Subcutaneous abdominal adipose tissue (tissue), 5 donors: ENCODE measurements around the gene RRP12.
A peak's percentile ranks its signal among the peaks of the same experiment; 100 is the strongest.

ENCODE experiments used
- H3K27ac ChIP-seq: one replicate; pipeline ENCODE4 v1.7.0; 2013; ENCODE audit warnings: low read depth, mild to moderate bottlenecking, inconsistent platforms, low read length, moderate library complexity
- H3K27me3 ChIP-seq, 5 donors: one replicate each; pipeline ENCODE4 v1.7.0; 2013; ENCODE audit warnings: low read length in 5 of 5, inconsistent platforms in 1 of 5; ENCODE audit not compliant: control insufficient read depth in 5 of 5, insufficient read depth in 4 of 5
- H3K36me3 ChIP-seq, 5 donors: one replicate each; pipeline ENCODE4 v1.7.0; 2013; ENCODE audit warnings: low read length in 5 of 5; ENCODE audit not compliant: control insufficient read depth in 5 of 5, insufficient read depth in 5 of 5
- H3K4me1 ChIP-seq, 5 donors: one replicate each; pipeline ENCODE4 v1.7.0; 2013; ENCODE audit warnings: low read length in 5 of 5, mild to moderate bottlenecking in 3 of 5, moderate library complexity in 1 of 5; ENCODE audit not compliant: control insufficient read depth in 5 of 5, insufficient read depth in 5 of 5
- H3K4me3 ChIP-seq, 5 donors: one replicate each; pipeline ENCODE4 v1.7.0; 2013; ENCODE audit warnings: low read length in 5 of 5, low read depth in 1 of 5
- H3K9ac ChIP-seq, 5 donors: one replicate each; pipeline ENCODE4 v1.7.0; 2013; ENCODE audit warnings: low read length in 5 of 5, mild to moderate bottlenecking in 4 of 5, moderate library complexity in 3 of 5
- H3K9me3 ChIP-seq, 5 donors: one replicate each; pipeline ENCODE4 v1.7.0; 2013; ENCODE audit warnings: low read length in 5 of 5; ENCODE audit not compliant: control insufficient read depth in 5 of 5
- donor health status: healthy.
- donor health status: healthy.
- donor health status: healthy.
- donor health status: healthy.
- donor health status: healthy.

Gene RRP12

DNA sequence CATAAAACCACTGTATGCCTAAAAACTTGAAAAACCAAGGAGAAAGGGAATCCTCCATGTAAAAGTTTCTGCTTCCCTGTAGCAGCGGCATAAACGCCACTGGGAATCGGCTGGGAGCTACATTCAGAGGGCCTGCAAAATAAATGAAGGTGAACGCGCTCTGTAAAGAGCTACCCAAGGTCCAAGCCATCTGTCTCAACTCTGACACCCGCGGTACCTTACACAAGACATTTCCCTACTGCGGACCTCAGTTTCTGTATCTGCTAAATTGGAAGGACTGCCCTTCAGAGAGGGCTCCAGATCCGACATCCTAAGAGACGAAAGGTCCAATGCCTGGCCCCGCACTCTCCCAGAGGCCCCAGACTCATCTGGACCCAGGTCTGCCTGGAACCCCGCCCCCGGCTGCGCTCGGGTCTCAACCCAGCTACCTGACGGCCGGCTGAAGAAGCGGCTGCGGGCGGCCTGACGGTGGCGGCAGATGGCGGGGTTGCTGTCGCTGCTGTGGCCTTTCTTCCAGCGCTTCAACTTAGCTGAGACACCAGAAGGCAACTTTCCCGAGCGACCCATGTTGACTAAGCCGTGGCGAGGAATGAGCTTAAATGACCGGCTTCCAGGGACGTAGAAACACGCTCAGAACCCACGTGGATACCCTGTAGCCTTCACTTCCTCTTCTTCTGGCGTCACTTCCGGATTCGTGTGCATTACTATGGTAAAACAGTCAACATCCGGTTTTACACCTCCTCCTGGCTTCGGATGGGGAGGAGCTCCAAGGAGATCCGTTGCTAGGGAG, at the start of gene RRP12:
Gene RRP12 (minus strand): TSS at position 676 of the 790 bp plus-strand sequence. CDS start 109 bp downstream, at position 567.
- Histone ChIP-seq H3K36me3 (peaks cover 0 to 12% (median 7%) of the 10 kb centered on the region in 5 donors), H3K9me3 (no peaks in the 10 kb centered on the region), H3K4me1 (peaks cover 6 to 22% (median 10%) of the 10 kb centered on the region in 5 donors), H3K27me3 (no peaks in the 10 kb centered on the region), H3K9ac (peak within 1 kb of the TSS; percentile 58 to 91 (median 81)), H3K27ac (peak within 1 kb of the TSS; percentile 80), H3K4me3 (peak within 1 kb of the TSS; percentile 83 to 94 (median 88))

- H3K36me3 ChIP-seq, result peaks cover 0 to 34% (median 17%) of the 10 kb centered on the region in 5 donors
- H3K9me3 ChIP-seq, result no peaks in the 10 kb centered on the region
- H3K4me1 ChIP-seq, result peaks cover 6 to 43% (median 40%) of the 10 kb centered on the region in 5 donors
- no peaks in the 10 kb centered on the region for H3K27me3 ChIP-seq
- H3K9ac ChIP-seq, result no peak overlapping the region
- no peak overlapping the region for H3K4me3 ChIP-seq
- no peak overlapping the region for H3K27ac ChIP-seq
These were observed 49.7 kb upstream of the RRP12 start for GRCh38 chr10:97450828-97451227.

DNA sequence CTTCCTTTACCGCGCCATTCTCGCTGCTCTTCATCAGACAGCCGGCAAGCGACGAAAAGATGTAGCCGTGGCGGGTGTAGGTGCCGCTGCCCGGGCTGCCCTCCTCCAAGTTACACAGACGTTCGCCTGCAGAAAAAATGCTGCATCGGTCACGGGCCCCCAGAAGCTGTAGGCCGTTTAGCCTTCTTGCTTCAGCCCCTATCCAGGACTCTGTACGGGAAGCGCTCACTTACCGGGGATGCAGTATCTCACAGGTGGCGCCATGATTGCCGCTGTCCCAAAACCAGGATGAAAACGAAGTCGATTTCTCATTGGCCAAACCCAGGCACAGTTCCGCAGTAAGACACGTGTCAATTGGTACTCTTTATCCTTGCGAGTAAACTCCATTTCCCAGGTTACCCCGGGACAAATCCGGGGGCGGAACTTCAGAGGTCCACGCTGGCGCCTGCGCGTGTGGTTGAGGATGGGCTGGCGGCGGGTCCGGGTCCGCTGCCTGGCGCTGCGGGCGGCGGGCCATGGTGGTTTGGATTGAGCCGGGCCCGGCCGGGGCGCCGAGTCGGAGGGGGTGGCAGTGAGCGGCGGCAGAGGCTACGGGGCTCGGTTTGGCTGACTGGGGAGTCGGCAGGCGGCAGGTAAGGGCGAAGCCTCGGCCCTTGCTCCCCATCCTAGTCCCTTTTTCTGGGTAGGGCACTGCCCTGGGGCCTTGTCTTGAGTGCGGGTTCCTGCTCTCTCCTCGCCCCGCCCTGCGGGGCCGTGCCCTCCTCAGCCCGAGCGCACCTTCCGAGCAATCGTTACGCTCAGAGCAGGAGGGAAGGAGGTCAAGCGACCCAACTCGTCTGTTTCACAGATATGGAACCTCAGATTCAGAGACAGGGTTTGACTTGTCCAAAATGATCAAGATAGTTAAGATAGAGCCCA, 44.8 kb upstream of the RRP12 start, which contains the start of the genes EXOSC1 and ZDHHC16:
Gene EXOSC1 (minus strand): TSS at position 285 of the 918 bp plus-strand sequence. CDS start 21 bp downstream, at position 264.
Gene ZDHHC16 (plus strand): TSS at position 454 of the 918 bp plus-strand sequence. CDS start 5,501 bp downstream, outside the sequence.
- no peaks in the 10 kb centered on the region for H3K27me3 ChIP-seq
- peaks cover 0 to 10% (median 5%) of the 10 kb centered on the region in 5 donors for H3K36me3 ChIP-seq
- peak within 1 kb of the TSS in 4 of 5 donors; percentile 75 to 80 (median 77) for H3K9ac ChIP-seq
- peak within 1 kb of the TSS; percentile 93 to 99 (median 97) for H3K4me3 ChIP-seq
- H3K27ac ChIP-seq, result peak within 1 kb of the TSS; percentile 62
- peaks cover 3 to 37% (median 33%) of the 10 kb centered on the region in 5 donors for H3K4me1 ChIP-seq
- no peaks in the 10 kb centered on the region for H3K9me3 ChIP-seq

DNA sequence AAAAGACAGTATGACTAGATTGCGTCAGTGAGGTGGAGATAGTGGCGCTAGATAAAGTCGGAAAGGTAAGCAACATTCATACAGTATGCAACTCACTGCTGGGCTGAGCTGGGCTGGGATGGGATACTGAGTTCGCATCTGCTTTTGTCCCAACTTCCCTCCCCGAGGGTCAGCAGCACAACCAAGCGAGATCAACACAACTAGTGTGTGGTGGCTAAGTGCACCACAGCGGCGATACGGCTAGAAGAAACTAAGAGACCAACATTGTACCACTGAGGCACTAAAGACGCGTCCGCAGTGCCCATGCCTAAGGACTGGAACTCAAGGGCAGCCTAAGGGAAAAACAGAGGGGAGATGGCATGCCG, 44.2 kb upstream of the RRP12 start:
- Histone ChIP-seq H3K27ac (peak overlapping the region; percentile 62), H3K4me1 (peaks cover 3 to 32% (median 27%) of the 10 kb centered on the region in 5 donors), H3K9ac (peak overlapping the region in 4 of 5 donors; percentile 62 to 80 (median 72))

DNA sequence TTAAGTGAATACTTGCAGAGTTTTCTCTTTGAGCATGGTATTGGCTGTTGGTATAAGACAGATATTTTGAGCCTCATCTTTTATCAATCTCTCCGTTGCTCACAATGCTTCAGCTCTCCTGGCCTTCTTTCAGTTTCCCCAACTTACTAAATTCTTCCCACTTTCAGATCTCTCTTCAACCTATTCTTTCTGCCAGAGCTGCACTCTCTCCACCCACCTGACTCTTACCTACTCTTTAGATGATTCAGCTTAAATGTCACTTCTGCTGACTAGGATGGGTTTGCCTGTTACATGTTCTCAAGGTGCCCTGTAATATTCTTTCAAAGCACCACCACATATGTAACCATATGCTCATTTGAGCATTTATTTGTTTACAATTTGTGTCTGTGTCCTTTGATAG, 43.1 kb upstream of the RRP12 start:
- H3K27ac ChIP-seq, result no peak overlapping the region
- H3K4me3 ChIP-seq, result no peak overlapping the region
- H3K9me3 ChIP-seq, result no peaks in the 10 kb centered on the region
- peaks cover 3 to 32% (median 27%) of the 10 kb centered on the region in 5 donors for H3K4me1 ChIP-seq
- peaks cover 0 to 18% (median 11%) of the 10 kb centered on the region in 5 donors for H3K36me3 ChIP-seq
- H3K27me3 ChIP-seq, result no peaks in the 10 kb centered on the region
- no peak overlapping the region for H3K9ac ChIP-seq

More for the DNA sequence above, 44.2 kb upstream of the RRP12 start:
- Histone ChIP-seq H3K9me3 (no peaks in the 10 kb centered on the region), H3K4me3 (peak overlapping the region; percentile 93 to 99 (median 97)), H3K27me3 (no peaks in the 10 kb centered on the region), H3K36me3 (peaks cover 0 to 15% (median 8%) of the 10 kb centered on the region in 5 donors)

DNA sequence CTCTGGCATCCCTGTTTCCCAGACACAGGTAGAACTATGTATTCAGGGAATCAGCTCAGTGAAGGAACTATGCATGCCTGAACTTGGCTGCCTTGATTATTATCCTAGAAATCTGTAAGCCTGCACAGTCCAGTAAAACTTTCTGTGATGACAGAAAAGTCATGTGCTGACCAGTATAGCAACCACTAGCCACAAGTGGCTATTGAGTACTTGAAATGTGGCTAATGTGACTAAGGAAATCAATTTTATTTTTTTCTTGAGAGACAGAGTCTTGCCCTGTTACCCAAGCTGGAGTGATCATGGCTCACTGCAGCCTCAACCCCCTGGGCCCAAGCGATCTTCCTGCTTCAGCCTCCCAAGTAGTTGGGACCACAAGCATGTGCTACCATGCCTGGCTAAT, 41.1 kb upstream of the RRP12 start:
- H3K27ac ChIP-seq, result no peak overlapping the region
- no peak overlapping the region for H3K4me3 ChIP-seq
- H3K36me3 ChIP-seq, result peaks cover 0 to 37% (median 25%) of the 10 kb centered on the region in 5 donors
- no peaks in the 10 kb centered on the region for H3K27me3 ChIP-seq
- H3K4me1 ChIP-seq, result peaks cover 2 to 26% (median 24%) of the 10 kb centered on the region in 5 donors
- no peak overlapping the region for H3K9ac ChIP-seq
- no peaks in the 10 kb centered on the region for H3K9me3 ChIP-seq

GRCh38 chr10:97435211-97435610, 34.1 kb upstream of the RRP12 start:
- Histone ChIP-seq H3K9me3 (no peaks in the 10 kb centered on the region), H3K4me3 (no peak overlapping the region), H3K36me3 (peaks cover 13 to 83% (median 69%) of the 10 kb centered on the region in 5 donors), H3K4me1 (no peaks in the 10 kb centered on the region), H3K27me3 (no peaks in the 10 kb centered on the region), H3K9ac (no peak overlapping the region), H3K27ac (no peak overlapping the region)

- peaks cover 13 to 81% (median 67%) of the 10 kb centered on the region in 5 donors for H3K36me3 ChIP-seq
- no peak overlapping the region for H3K27ac ChIP-seq
- no peaks in the 10 kb centered on the region for H3K27me3 ChIP-seq
- no peak overlapping the region for H3K9ac ChIP-seq
- no peaks in the 10 kb centered on the region for H3K9me3 ChIP-seq
- H3K4me1 ChIP-seq, result no peaks in the 10 kb centered on the region
- no peak overlapping the region for H3K4me3 ChIP-seq
These were observed 33.4 kb upstream of the RRP12 start for GRCh38 chr10:97434557-97434956.

DNA sequence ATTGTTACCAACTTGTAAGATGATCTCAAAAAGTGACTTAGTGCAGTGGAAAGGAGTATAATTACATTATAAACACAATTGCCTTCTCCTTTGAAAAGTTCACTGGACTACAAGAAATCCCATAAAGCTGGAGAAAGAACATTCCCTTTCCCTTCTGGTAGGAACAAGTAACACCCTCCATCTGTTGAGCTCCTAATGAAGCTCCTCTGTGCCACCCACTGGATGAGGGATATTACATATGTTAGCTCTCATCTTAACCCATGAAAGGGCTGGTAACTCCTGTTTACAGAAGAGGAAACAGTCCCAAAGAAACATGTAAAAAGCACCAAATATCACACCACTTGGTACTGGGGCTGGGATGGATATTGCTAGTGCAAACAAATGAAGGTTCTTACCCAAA, 32.9 kb upstream of the RRP12 start:
- Histone ChIP-seq H3K27ac (no peak overlapping the region), H3K9me3 (no peaks in the 10 kb centered on the region), H3K36me3 (peaks cover 13 to 79% (median 63%) of the 10 kb centered on the region in 5 donors), H3K4me1 (no peaks in the 10 kb centered on the region), H3K27me3 (no peaks in the 10 kb centered on the region), H3K4me3 (no peak overlapping the region), H3K9ac (no peak overlapping the region)
